Stimulated activated memory B cell treated with anti-CD40 and anti-IgM and Interleukin-4, amounts not matched to agents 10 μg/mL and 1 μg/mL and 100 μg/mL, for 72 hours (primary cell): Measurements from ENCODE around the gene MKS1.

ENCODE experiments used
- ATAC-seq: fragments of 150-1000 bp; cut with Tn5 transposase; 2 replicates; pipeline ENCODE4 v1.10.0; 2021
- H3K27ac Mint-ChIP-seq: one replicate; pipeline ENCODE4 v1.8.0; 2022; ENCODE audit warnings: mild to moderate bottlenecking, mixed read lengths
- H3K27me3 Mint-ChIP-seq: one replicate; pipeline ENCODE4 v1.8.0; 2022; ENCODE audit warnings: mixed read lengths
- H3K36me3 Mint-ChIP-seq: one replicate; pipeline ENCODE4 v1.8.0; 2022; ENCODE audit warnings: mixed read lengths
- H3K4me1 Mint-ChIP-seq: one replicate; pipeline ENCODE4 v1.8.0; 2022; ENCODE audit warnings: mixed read lengths
- H3K4me3 Mint-ChIP-seq: one replicate; pipeline ENCODE4 v1.8.0; 2022; ENCODE audit warnings: mild to moderate bottlenecking, moderate library complexity, mixed read lengths
- H3K9me3 Mint-ChIP-seq: one replicate; pipeline ENCODE4 v1.8.0; 2022; ENCODE audit warnings: mixed read lengths

MKS1 gene

GRCh38 chr17:58172369-58173071, 46.5 kb downstream of the MKS1 start:
- Mint-ChIP-seq H3K27me3 (peaks cover 60% of the 10 kb centered on the region), H3K36me3 (no peaks in the 10 kb centered on the region), H3K4me1 (peaks cover 5% of the 10 kb centered on the region), H3K27ac (no peak overlapping the region), H3K4me3 (no peak overlapping the region), H3K9me3 (peaks cover 3% of the 10 kb centered on the region)
- no peak for ATAC-seq

DNA sequence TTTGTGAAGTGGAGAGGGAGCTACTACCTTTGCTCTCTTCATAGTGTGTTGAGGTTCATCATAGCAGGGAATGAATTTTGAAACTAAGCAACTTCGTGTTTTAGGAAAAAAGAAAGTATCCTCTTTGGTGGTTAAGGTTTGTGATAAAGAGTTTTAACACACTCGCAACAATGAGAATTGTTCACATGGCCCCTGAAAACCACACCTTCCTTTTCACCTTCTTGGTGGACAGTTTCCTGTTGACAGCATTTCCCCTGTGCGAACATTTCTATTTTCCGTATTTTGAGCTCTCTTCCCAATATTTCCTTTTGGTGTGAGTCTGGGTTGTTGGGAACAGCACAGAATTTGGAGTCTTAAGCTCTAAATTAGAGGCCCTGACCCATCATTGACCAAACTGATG, 48.4 kb downstream of the MKS1 start:
- Mint-ChIP-seq H3K9me3 (peaks cover 3% of the 10 kb centered on the region), H3K4me3 (no peak overlapping the region), H3K27me3 (peaks cover 65% of the 10 kb centered on the region), H3K4me1 (peaks cover 5% of the 10 kb centered on the region), H3K36me3 (no peaks in the 10 kb centered on the region), H3K27ac (no peak overlapping the region)
- ATAC-seq = no peak

DNA sequence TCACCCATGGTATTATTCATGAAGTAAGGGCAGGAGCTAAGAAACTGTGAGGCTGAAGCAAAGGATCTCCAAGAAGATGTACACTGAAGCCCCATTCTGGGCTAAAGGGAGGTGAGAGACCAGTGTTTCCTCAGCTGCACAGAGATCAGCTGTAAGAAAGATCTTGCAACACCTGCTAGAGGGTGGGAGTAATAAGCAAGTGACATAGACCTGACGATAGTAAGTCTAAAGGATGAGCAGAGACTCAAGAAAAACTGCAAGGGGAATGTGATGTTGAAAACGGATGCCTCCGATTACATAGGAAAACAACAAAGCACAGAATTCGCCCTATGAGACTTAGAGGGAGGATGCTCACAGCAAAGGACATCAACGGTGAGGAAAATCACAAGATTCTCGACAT, 52.4 kb downstream of the MKS1 start, which contains the start of gene OR4D2:
OR4D2 (plus strand) TSS at position 301 of the 400 bp plus-strand sequence. CDS start 2,674 bp downstream, outside the sequence.
- Mint-ChIP-seq H3K9me3 (peaks cover 7% of the 10 kb centered on the region), H3K27ac (no peak within 1 kb of the TSS), H3K36me3 (no peaks in the 10 kb centered on the region), H3K4me3 (no peak within 1 kb of the TSS), H3K27me3 (peaks cover 65% of the 10 kb centered on the region), H3K4me1 (peaks cover 5% of the 10 kb centered on the region)
- ATAC-seq = no peak

DNA sequence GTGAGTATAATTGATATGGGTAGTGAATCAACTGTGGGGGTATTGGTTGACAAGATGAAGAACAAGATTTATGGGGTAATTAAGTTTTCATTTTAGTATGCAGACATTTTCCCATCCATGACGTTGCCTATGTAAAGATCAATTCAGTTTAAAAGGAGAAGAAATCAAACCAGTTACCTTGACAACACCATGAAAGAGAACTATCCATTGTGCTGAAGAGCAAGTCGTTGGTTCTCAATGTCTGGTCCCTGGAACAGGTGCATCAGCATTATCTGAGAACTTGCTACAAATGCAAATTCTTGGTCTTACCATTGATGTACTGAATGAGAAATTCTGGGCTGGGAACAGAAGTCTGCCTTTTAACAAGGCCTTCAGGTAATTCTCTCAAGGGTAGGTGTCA, 53.1 kb downstream of the MKS1 start:
- Mint-ChIP-seq H3K4me3 (no peak overlapping the region), H3K4me1 (peaks cover 5% of the 10 kb centered on the region), H3K27ac (no peak overlapping the region), H3K9me3 (peaks cover 7% of the 10 kb centered on the region), H3K27me3 (peaks cover 65% of the 10 kb centered on the region), H3K36me3 (no peaks in the 10 kb centered on the region)
- no peak for ATAC-seq

- peaks cover 9% of the 10 kb centered on the region for H3K4me1 Mint-ChIP-seq
- H3K9me3 Mint-ChIP-seq = peaks cover 3% of the 10 kb centered on the region
- H3K36me3 Mint-ChIP-seq = no peaks in the 10 kb centered on the region
- no peak overlapping the region for H3K4me3 Mint-ChIP-seq
- no peak for ATAC-seq
- H3K27ac Mint-ChIP-seq = no peak overlapping the region
- peaks cover 45% of the 10 kb centered on the region for H3K27me3 Mint-ChIP-seq
These were observed 57.5 kb downstream of the MKS1 start for GRCh38 chr17:58161566-58161965.

DNA sequence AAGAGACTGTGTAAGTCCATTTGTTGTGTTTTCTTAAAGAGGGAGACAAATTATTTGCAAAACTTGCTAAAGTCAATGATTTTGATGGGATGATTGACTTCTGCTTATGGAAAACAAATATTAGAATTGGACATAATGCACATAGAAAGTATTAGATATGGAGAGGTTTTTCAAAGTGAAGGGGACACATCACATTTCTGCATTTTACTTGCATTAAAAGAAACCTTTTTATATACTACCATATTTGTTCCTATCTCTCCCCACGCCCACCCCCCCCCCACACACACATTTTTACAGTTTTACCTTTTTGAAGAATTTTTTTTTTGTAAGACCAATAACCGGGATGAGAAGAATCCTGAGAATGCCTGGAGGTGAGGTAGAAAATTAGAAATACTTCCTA, 60.9 kb downstream of the MKS1 start:
- ATAC-seq = no peak
- H3K4me1 Mint-ChIP-seq = peaks cover 12% of the 10 kb centered on the region
- peaks cover 36% of the 10 kb centered on the region for H3K27me3 Mint-ChIP-seq
- no peak overlapping the region for H3K27ac Mint-ChIP-seq
- no peaks in the 10 kb centered on the region for H3K36me3 Mint-ChIP-seq
- H3K9me3 Mint-ChIP-seq = peaks cover under 1% of the 10 kb centered on the region
- no peak overlapping the region for H3K4me3 Mint-ChIP-seq

DNA sequence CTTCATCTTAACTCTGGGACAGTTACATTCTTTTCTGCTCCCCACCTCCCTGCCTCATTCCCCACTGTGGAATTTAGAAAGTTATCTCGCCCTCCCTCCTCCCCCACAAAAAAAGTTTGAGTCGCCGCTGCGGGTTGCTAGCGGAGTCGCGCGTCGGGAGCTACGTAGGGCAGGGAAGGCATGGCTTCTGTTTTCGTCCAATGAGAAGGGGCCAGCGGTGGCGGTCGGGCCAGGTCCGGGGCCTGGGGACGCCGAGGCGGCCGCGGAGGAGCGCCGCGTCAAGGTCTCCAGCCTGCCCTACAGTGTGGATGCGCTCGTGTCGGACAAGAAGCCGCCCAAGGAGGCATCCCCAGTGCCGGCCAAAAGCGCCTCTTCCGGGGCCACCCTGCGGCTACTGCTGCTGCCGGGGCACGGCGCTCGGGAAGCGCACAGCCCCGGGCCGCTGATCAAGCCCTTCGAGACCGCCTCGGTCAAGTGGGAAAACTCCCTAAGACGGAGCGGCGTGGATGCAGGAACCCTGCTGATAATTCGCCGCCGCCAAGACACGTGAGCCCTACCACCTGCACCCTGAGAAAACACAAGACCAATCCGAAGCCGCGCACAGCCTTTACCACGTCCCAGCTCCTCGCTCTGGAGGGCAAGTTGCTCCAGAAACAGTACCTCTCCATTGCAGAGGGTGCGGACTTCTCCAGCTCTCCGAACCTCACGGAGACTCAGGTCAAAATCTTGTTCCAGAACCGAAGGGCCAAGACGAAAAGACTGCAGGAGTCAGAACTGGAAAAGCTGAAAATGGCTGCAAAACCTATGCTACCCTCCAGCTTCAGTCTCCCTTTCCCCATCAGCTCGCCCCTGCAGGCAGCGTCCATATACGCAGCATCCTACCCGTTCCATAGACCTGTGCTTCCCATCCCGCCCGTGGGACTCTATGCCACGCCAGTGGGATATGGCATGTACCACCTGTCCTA, 61.9 kb downstream of the MKS1 start:
- ATAC-seq = peak; percentile 77
- H3K9me3 Mint-ChIP-seq = no peaks in the 10 kb centered on the region
- no peak overlapping the region for H3K27ac Mint-ChIP-seq
- peaks cover 32% of the 10 kb centered on the region for H3K27me3 Mint-ChIP-seq
- H3K36me3 Mint-ChIP-seq = no peaks in the 10 kb centered on the region
- peak overlapping the region; percentile 70 for H3K4me3 Mint-ChIP-seq
- peaks cover 20% of the 10 kb centered on the region for H3K4me1 Mint-ChIP-seq
